Esophagus squamous epithelium (tissue), 5 donors: ENCODE measurements around the gene CCDC121. TPM values are rescaled to one million over a fixed set of nuclear protein-coding genes. Genes with fewer than 3 reads are reported as not detected.

Experiments
- DNase-seq: peaks from one replicate; lab custom pipeline; 2025; lab: John Stamatoyannopoulos, UW
- H3K27ac ChIP-seq, 4 donors: fragments of 200-600 bp; sonication (generic); one replicate each; pipeline ENCODE4 v1.5.1; 2016 to 2019; ENCODE audit warnings: mild to moderate bottlenecking in 1 of 4
- H3K27me3 ChIP-seq, 4 donors: fragments of 200-600 bp; sonication (generic); 1 replicate in 3 of 4; 2 replicates in 1 of 4; pipeline versions ENCODE4 v1.5.1 to v1.6.0; 2017 to 2021; ENCODE audit warnings: antibody characterized with exemption in 1 of 4
- H3K36me3 ChIP-seq, 3 donors: fragments of 200-600 bp; sonication (generic); one replicate each; pipeline ENCODE4 v1.5.1; 2016 to 2019
- H3K4me1 ChIP-seq, 3 donors: fragments of 200-600 bp; sonication (generic); one replicate each; pipeline ENCODE4 v1.5.1; 2017 to 2019
- H3K4me3 ChIP-seq, 4 donors: fragments of 200-600 bp; sonication (generic); 1 replicate in 3 of 4; 2 replicates in 1 of 4; pipeline ENCODE4 v1.5.1; 2016 to 2019; ENCODE audit warnings: mild to moderate bottlenecking in 2 of 4, moderate library complexity in 1 of 4
- H3K9me3 ChIP-seq, 3 donors: fragments of 200-600 bp; sonication (generic); one replicate each; pipeline ENCODE4 v1.5.1; 2016 to 2019
- CTCF ChIP-seq, 6 experiments: fragments of 450-650 bp in 4 of 6; fragments of 200-600 bp in 2 of 6; sonication (generic) in 2 of 6; IDR thresholded peaks; one replicate each; pipeline ENCODE4 v1.5.1; 2016 to 2019; ENCODE audit warnings: antibody characterized with exemption in 6 of 6, mild to moderate bottlenecking in 4 of 6, moderate library complexity in 4 of 6
- POLR2A ChIP-seq, 4 donors: fragments of 450-650 bp; IDR thresholded peaks; one replicate each; pipeline ENCODE4 v1.6.1; 2017; ENCODE audit warnings: antibody characterized with exemption in 4 of 4, mild to moderate bottlenecking in 4 of 4, moderate library complexity in 3 of 4
- WGBS, 2 donors: methylation state at CpG; one replicate each; pipeline ENCODE4 v1.1.5; 2018; 5-methylcytosine and 5-hydroxymethylcytosine counted together
- intact Hi-C: fragments of 100-400 bp; cut with DNase I; formaldehyde crosslinking; loops from one replicate; pipeline ENCODE4 v1.15.0; 2022
- small RNA-seq, 4 donors: library from RNA; depleted of rRNA; stranded (forward); fragments of <200 nt; gene quantifications; one replicate each; pipeline ENCODE3, GENCODE V24; 2016
- total RNA-seq, 4 donors: library from RNA; depleted of rRNA; stranded (reverse); fragments of >200 nt; gene quantifications; one replicate each; pipeline ENCODE4 v1.1.0, GENCODE V29; 2016
- donor health status: DM: yes; HTN: yes; CAD: no.

CCDC121 gene
- total RNA-seq, 4 donors from 2014 or later = 0.44 to 3.1 (median 1.4) TPM

GRCh38 chr2:27582129-27582694, 46.6 kb downstream of the CCDC121 start:
- intact Hi-C loops = no loop called here
- WGBS, 2 donors = 76 to 95% methylated on average over 6 to 7 of the region's 16 CpGs
- Histone ChIP-seq H3K9me3 (peaks cover 0 to 24% (median 18%) of the 10 kb centered on the region in 3 donors), H3K4me1 (peaks cover 12 to 40% (median 17%) of the 10 kb centered on the region in 3 donors), H3K36me3 (no peaks in the 10 kb centered on the region), H3K27me3 (no peaks in the 10 kb centered on the region), H3K27ac (peak overlapping the region; percentile 59 to 84 (median 80)), H3K4me3 (peak overlapping the region; percentile 49 to 79 (median 64))
- DNase-seq = no peak
- TF ChIP-seq CTCF (IDR thresholded peaks at IDR 0.05) = no peak
- TF ChIP-seq POLR2A (IDR thresholded peaks at IDR 0.05) = no peak

- H3K27ac ChIP-seq = peak overlapping the region in 1 of 4 donors; percentile 82
- TF ChIP-seq CTCF (IDR thresholded peaks at IDR 0.05) (no peak), POLR2A (IDR thresholded peaks at IDR 0.05) (no peak)
- H3K27me3 ChIP-seq = no peaks in the 10 kb centered on the region
- no peaks in the 10 kb centered on the region for H3K36me3 ChIP-seq
- 80 to 92% methylated on average over 2 to 15 of the region's 19 CpGs for WGBS, 2 donors
- H3K4me1 ChIP-seq = peaks cover 12 to 40% (median 17%) of the 10 kb centered on the region in 3 donors
- no peak overlapping the region for H3K4me3 ChIP-seq
- H3K9me3 ChIP-seq = peaks cover 0 to 30% (median 22%) of the 10 kb centered on the region in 3 donors
- intact Hi-C loops = no loop called here
- DNase-seq = no peak
These were observed 47.2 kb downstream of the CCDC121 start for GRCh38 chr2:27581417-27582128.

Small RNAs within 50 kb of the gene (small RNA-seq; reads per million reads assigned to genes)
- gene RF00340 = 0 reads per million in 4 donors

Other genes with a start within 250 kb of the CCDC121 start
- 10 to 100 TPM in 3 of 4 donors, 1 to 10 TPM in 1; 6.4 to 15.6 (median 12.8) TPM for gene ZNF513, start 248.3 kb downstream of the CCDC121 start, total RNA-seq
- 10 to 100 TPM; 51.9 to 77.1 (median 67.4) TPM for gene PPM1G, start 219.4 kb downstream of the CCDC121 start, total RNA-seq
- 10 to 100 TPM; 66.6 to 89.6 (median 81.5) TPM for gene NRBP1, start 200.4 kb downstream of the CCDC121 start, total RNA-seq
- 10 to 100 TPM in 3 of 4 donors, 1 to 10 TPM in 1; 9.8 to 29.3 (median 19.1) TPM for gene KRTCAP3, start 186.6 kb downstream of the CCDC121 start, total RNA-seq
- 10 to 100 TPM in 3 of 4 donors, 1 to 10 TPM in 1; 7.6 to 19.6 (median 13.5) TPM for gene IFT172, start 139.3 kb downstream of the CCDC121 start, total RNA-seq
- 10 to 100 TPM in 2 of 4 donors, 1 to 10 TPM in 2; 4.6 to 28.2 (median 11.3) TPM for gene FNDC4, start 133.8 kb downstream of the CCDC121 start, total RNA-seq
- gene GCKR, start 132.2 kb downstream of the CCDC121 start, total RNA-seq = 1 to 10 TPM in 1 of 4 donors, under 1 TPM in 3; 0.21 to 1.9 (median 0.41) TPM
- gene ZNF512, start 46.0 kb downstream of the CCDC121 start, total RNA-seq = 10 to 100 TPM in 3 of 4 donors, 1 to 10 TPM in 1; 7.1 to 18.9 (median 15.7) TPM
- gene GPN1, start within 50 bp of the CCDC121 start, total RNA-seq = 10 to 100 TPM; 17.3 to 36.4 (median 31.6) TPM
- 10 to 100 TPM; 10.5 to 25.4 (median 14.2) TPM for gene SUPT7L, start 34.6 kb upstream of the CCDC121 start, total RNA-seq
- gene SLC4A1AP, start 34.9 kb upstream of the CCDC121 start, total RNA-seq = 10 to 100 TPM; 15.4 to 27.0 (median 24.1) TPM
- gene MRPL33, start 142.7 kb upstream of the CCDC121 start, total RNA-seq = 100 to 1,000 TPM in 1 of 4 donors, 10 to 100 TPM in 3; 50.4 to 114 (median 70.9) TPM